ENCODE data around the gene ARFGAP3.
A peak's percentile ranks its signal among the peaks of the same experiment; 100 is the strongest.

Gene ARFGAP3

GRCh38 chr22:42863349-42863961, 6.4 kb upstream of the ARFGAP3 start:
- peak; percentile 94 for DNase-seq (ENCODE audit: low spot score)

- DNase-seq (ENCODE audit: low spot score), result peak; percentile 76
These were observed 5.1 kb upstream of the ARFGAP3 start for GRCh38 chr22:42862045-42862734.

GRCh38 chr22:42860968-42861367, 3.9 kb upstream of the ARFGAP3 start:
- no peak for DNase-seq (ENCODE audit: low spot score)

GRCh38 chr22:42857845-42858481, 890 bp upstream of the ARFGAP3 start:
- no peak for DNase-seq (ENCODE audit: low spot score)

GRCh38 chr22:42856179-42856864, 751 bp downstream of the ARFGAP3 start:
- DNase-seq (ENCODE audit: low spot score), result peak; percentile 39

GRCh38 chr22:42855721-42856120, 1.4 kb downstream of the ARFGAP3 start:
- DNase-seq (ENCODE audit: low spot score), result no peak

- DNase-seq (ENCODE audit: low spot score), result no peak
These were observed 1.9 kb downstream of the ARFGAP3 start for GRCh38 chr22:42855211-42855610.

GRCh38 chr22:42848941-42849550, 8.0 kb downstream of the ARFGAP3 start:
- DNase-seq (ENCODE audit: low spot score), result peak; percentile 27

GRCh38 chr22:42847110-42847509, 10.0 kb downstream of the ARFGAP3 start:
- no peak for DNase-seq (ENCODE audit: low spot score)

GRCh38 chr22:42844756-42845155, 12.3 kb downstream of the ARFGAP3 start:
- DNase-seq (ENCODE audit: low spot score), result peak; percentile 89

GRCh38 chr22:42842658-42843370, 14.3 kb downstream of the ARFGAP3 start:
- DNase-seq (ENCODE audit: low spot score), result peak; percentile 48

- DNase-seq (ENCODE audit: low spot score), result peak; percentile 79
These were observed 15.6 kb downstream of the ARFGAP3 start for GRCh38 chr22:42841444-42841843.

- no peak for DNase-seq (ENCODE audit: low spot score)
These were observed 19.5 kb downstream of the ARFGAP3 start for GRCh38 chr22:42837556-42837955.

- DNase-seq (ENCODE audit: low spot score), result no peak
These were observed 21.0 kb downstream of the ARFGAP3 start for GRCh38 chr22:42836026-42836425.

GRCh38 chr22:42834177-42834949, 22.7 kb downstream of the ARFGAP3 start:
- no peak for DNase-seq (ENCODE audit: low spot score)

GRCh38 chr22:42833104-42833503, 24.0 kb downstream of the ARFGAP3 start:
- DNase-seq (ENCODE audit: low spot score), result no peak

- DNase-seq (ENCODE audit: low spot score), result no peak
These were observed 25.4 kb downstream of the ARFGAP3 start for GRCh38 chr22:42831712-42832111.

- peak; percentile 17 for DNase-seq (ENCODE audit: low spot score)
These were observed 26.9 kb downstream of the ARFGAP3 start for GRCh38 chr22:42830161-42830560.

GRCh38 chr22:42829302-42829701, 27.8 kb downstream of the ARFGAP3 start:
- DNase-seq (ENCODE audit: low spot score), result no peak

GRCh38 chr22:42825796-42826195, 31.3 kb downstream of the ARFGAP3 start:
- no peak for DNase-seq (ENCODE audit: low spot score)

- DNase-seq (ENCODE audit: low spot score), result no peak
These were observed 35.7 kb downstream of the ARFGAP3 start for GRCh38 chr22:42821386-42821785.

Measured in kidney tubule cell (primary cell).